Calu3 (cell line): ENCODE data around the gene BRD7. TPM values are rescaled to one million over a fixed set of nuclear protein-coding genes. Genes with fewer than 3 reads are reported as not detected.
"Not testable (repeated sequence)": the region's sequence is repeated elsewhere in the genome, so short reads cannot be mapped to it uniquely, and the experiment has no call there.

Source experiments
- BruUV-seq: library from RNA; stranded (reverse); fragments of 400-500 nt; replicated peaks from 2 replicates; lab custom pipeline; 2021; lab: Mats Ljungman, UMichigan
- CTCF ChIA-PET: fragments of 300-600 bp; sonication (Branson Sonifier 250); formaldehyde crosslinking; loops from one replicate; lab custom pipeline; 2022; ENCODE audit warnings: antibody characterized with exemption; lab: Charles Lee
- DNase-seq: peaks from one replicate; pipeline ENCODE4 v3.0.0; 2022
- H3K27ac Mint-ChIP-seq: one replicate; pipeline ENCODE4 v1.8.0; 2022; ENCODE audit warnings: mixed read lengths; ENCODE audit not compliant: unreplicated experiment
- H3K27me3 Mint-ChIP-seq: one replicate; pipeline ENCODE4 v1.8.0; 2022; ENCODE audit warnings: mixed read lengths; ENCODE audit not compliant: unreplicated experiment
- H3K36me3 Mint-ChIP-seq: one replicate; pipeline ENCODE4 v1.8.0; 2022; ENCODE audit warnings: mild to moderate bottlenecking, moderate library complexity, mixed read lengths; ENCODE audit not compliant: insufficient read depth, unreplicated experiment
- H3K4me1 Mint-ChIP-seq: one replicate; pipeline ENCODE4 v1.8.0; 2022; ENCODE audit warnings: mild to moderate bottlenecking, low read depth, mixed read lengths; ENCODE audit not compliant: unreplicated experiment
- H3K4me3 Mint-ChIP-seq: one replicate; pipeline ENCODE4 v1.8.0; 2022; ENCODE audit warnings: mild to moderate bottlenecking, low read depth, moderate library complexity, mixed read lengths; ENCODE audit not compliant: unreplicated experiment
- H3K9me3 Mint-ChIP-seq: one replicate; pipeline ENCODE4 v1.8.0; 2022; ENCODE audit warnings: low read depth, mixed read lengths; ENCODE audit not compliant: unreplicated experiment
- CTCF ChIP-seq: fragments of 200-600 bp; IDR thresholded peaks from one replicate; pipeline ENCODE4 v1.8.0; 2022; ENCODE audit warnings: antibody characterized with exemption; ENCODE audit not compliant: unreplicated experiment
- intact Hi-C: fragments of 100-400 bp; cut with micrococcal nuclease; formaldehyde crosslinking; loops from one replicate; pipeline ENCODE4 v1.10.0; 2022; ENCODE audit not compliant: unreplicated experiment
- total RNA-seq: library from RNA; stranded (reverse); gene quantifications from 2 replicates; pipeline ENCODE4 v1.2.3, GENCODE V29; 2022

The BRD7 gene
- total RNA-seq, 1 experiment from 2014 or later = 98.7 TPM

- DNase-seq = no peak
- no peaks in the 10 kb centered on the region for H3K27me3 Mint-ChIP-seq
Measured at GRCh38 chr16:50354629-50355456, 13.9 kb downstream of the BRD7 start.

GRCh38 chr16:50354082-50354481 is 14.7 kb downstream of the BRD7 start:
- TF ChIP-seq CTCF = no peak
- Mint-ChIP-seq H3K36me3 (peaks cover 23% of the 10 kb centered on the region), H3K27ac (no peak overlapping the region), H3K27me3 (no peaks in the 10 kb centered on the region), H3K9me3 (no peaks in the 10 kb centered on the region), H3K4me1 (peaks cover 3% of the 10 kb centered on the region), H3K4me3 (no peak overlapping the region)
- intact Hi-C loops = loop anchor here (10.0 kb wide), 1 partner anchor 329 kb away; the partner anchor contains the start of gene CNEP1R1
- CTCF ChIA-PET = interaction anchor here (0.6 to 1.4 kb wide), 6 partner anchors 9 to 452 kb away, joined by 4 to 8 read pairs (median 6); partner anchors contain the start of gene CNEP1R1
- no TSS peak for BruUV-seq
- DNase-seq = no peak

More at GRCh38 chr16:50354629-50355456, 13.9 kb downstream of the BRD7 start:
- Mint-ChIP-seq H3K4me3 (no peak overlapping the region), H3K36me3 (peaks cover 17% of the 10 kb centered on the region), H3K9me3 (no peaks in the 10 kb centered on the region), H3K4me1 (peaks cover 10% of the 10 kb centered on the region), H3K27ac (no peak overlapping the region)
- TF ChIP-seq CTCF = peak; percentile 63
- intact Hi-C loops = loop anchor here (1.0 to 10.0 kb wide), 2 partner anchors 141 to 330 kb away; partner anchors contain the start of gene CNEP1R1
- CTCF ChIA-PET = interaction anchor here (0.5 to 1.4 kb wide), 11 partner anchors 10 to 452 kb away, joined by 3 to 8 read pairs (median 5); partner anchors contain the start of gene CNEP1R1
- no TSS peak for BruUV-seq

- CTCF ChIA-PET = interaction anchor here (1.0 kb wide), 1 partner anchor 9 kb away, joined by 4 read pairs; no protein-coding TSS in a partner anchor
- no TSS peak for BruUV-seq
- Mint-ChIP-seq H3K36me3 (peaks cover 33% of the 10 kb centered on the region), H3K27me3 (no peaks in the 10 kb centered on the region), H3K4me1 (no peaks in the 10 kb centered on the region), H3K4me3 (no peak overlapping the region), H3K27ac (no peak overlapping the region), H3K9me3 (no peaks in the 10 kb centered on the region)
- TF ChIP-seq CTCF = no peak
- DNase-seq = no peak
- intact Hi-C loops = loop anchor here (10.0 kb wide), 1 partner anchor 327 kb away; the partner anchor contains the start of gene CNEP1R1
Measured at GRCh38 chr16:50351952-50352351, 16.8 kb downstream of the BRD7 start.

GRCh38 chr16:50351116-50351515 is 17.7 kb downstream of the BRD7 start:
- BruUV-seq = no TSS peak
- peaks cover 33% of the 10 kb centered on the region for H3K36me3 Mint-ChIP-seq
- TF ChIP-seq CTCF = no peak
- no peak overlapping the region for H3K4me3 Mint-ChIP-seq
- H3K27me3 Mint-ChIP-seq = no peaks in the 10 kb centered on the region
- H3K4me1 Mint-ChIP-seq = no peaks in the 10 kb centered on the region
- no peaks in the 10 kb centered on the region for H3K9me3 Mint-ChIP-seq
- CTCF ChIA-PET = no interaction called here
- H3K27ac Mint-ChIP-seq = no peak overlapping the region
- no peak for DNase-seq
- intact Hi-C loops = loop anchor here (10.0 kb wide), 1 partner anchor 326 kb away; the partner anchor contains the start of gene CNEP1R1

- H3K4me3 Mint-ChIP-seq, H3K27me3 Mint-ChIP-seq, intact Hi-C loops, H3K27ac Mint-ChIP-seq, DNase-seq, H3K9me3 Mint-ChIP-seq, BruUV-seq, H3K4me1 Mint-ChIP-seq: not testable (repeated sequence)
- H3K36me3 Mint-ChIP-seq = peaks cover 22% of the 10 kb centered on the region
- CTCF ChIA-PET = interaction anchor here (0.6 kb wide), 1 partner anchor 9 kb away, joined by 4 read pairs; no protein-coding TSS in a partner anchor
Measured at GRCh38 chr16:50345210-50345609, 23.6 kb downstream of the BRD7 start.

- H3K9me3 Mint-ChIP-seq, H3K4me1 Mint-ChIP-seq, H3K27me3 Mint-ChIP-seq, H3K27ac Mint-ChIP-seq, BruUV-seq, DNase-seq, CTCF ChIA-PET, intact Hi-C loops, H3K4me3 Mint-ChIP-seq: not testable (repeated sequence)
- H3K36me3 Mint-ChIP-seq = peaks cover 14% of the 10 kb centered on the region
Measured at GRCh38 chr16:50343566-50343965, 25.2 kb downstream of the BRD7 start.
